Adrenal gland (tissue), 5 donors: ENCODE results near the gene ATP13A4.

ENCODE experiments used
- CTCF ChIP-seq, 6 experiments: fragments of 450-650 bp in 4 of 6; fragments of 200-600 bp in 2 of 6; sonication (generic) in 1 of 6; IDR thresholded peaks; 1 replicate in 5 of 6; 2 replicates in 1 of 6; pipeline versions ENCODE4 v1.5.1 to v1.8.0; 2016 to 2021; ENCODE audit warnings: antibody characterized with exemption in 6 of 6, mild to moderate bottlenecking in 2 of 6, moderate library complexity in 1 of 6
- POLR2A ChIP-seq, 2 donors: fragments of 450-650 bp; IDR thresholded peaks; one replicate each; pipeline ENCODE4 v1.6.1; 2017; ENCODE audit warnings: antibody characterized with exemption in 2 of 2, mild to moderate bottlenecking in 2 of 2, moderate library complexity in 1 of 2
- donor health status: DM: no; HTN: no; CAD: no.

GRCh38 chr3:193357291-193357690, 197.4 kb downstream of the ATP13A4 start:
- TF ChIP-seq CTCF (IDR thresholded peaks at IDR 0.05) (no peak), POLR2A (IDR thresholded peaks at IDR 0.05) (no peak)
